Measurements from ENCODE around the gene CCNG2. TPM values are rescaled to one million over a fixed set of nuclear protein-coding genes. Genes with fewer than 3 reads are reported as not detected.

Gene CCNG2
- total RNA-seq, 5 donors from 2014 or later (not counting 1 experiment from before 2014, with no cell fraction given): 18.9 to 25.5 (median 23.0) TPM

GRCh38 chr4:77163641-77164040 lies 6.6 kb downstream of the CCNG2 start:
- no peak overlapping the region for H3K4me3 Mint-ChIP-seq
- H3K4me1 Mint-ChIP-seq: peaks cover 13 to 34% (median 28%) of the 10 kb centered on the region in 3 donors
- WGBS (ENCODE audit: insufficient coverage): no CpG with 5 or more reads among the region's 4 CpGs
- no peak overlapping the region for H3K27ac ChIP-seq (ENCODE audit: low read length)
- H3K36me3 Mint-ChIP-seq: peaks cover 46% of the 10 kb centered on the region
- no peaks in the 10 kb centered on the region for H3K27me3 ChIP-seq (replicated peaks in 1 of 2; ENCODE audit: control insufficient read depth in 2 of 2, extremely low read depth in 1 of 2, insufficient read depth in 2 of 2, low read length in 1 of 2)
- H3K36me3 ChIP-seq (ENCODE audit: control insufficient read depth in 2 of 2, extremely low read depth in 1 of 2, insufficient read depth in 1 of 2, low read length in 1 of 2): peaks cover 4 to 37% of the 10 kb centered on the region in 2 donors
- no peaks in the 10 kb centered on the region for H3K9me3 Mint-ChIP-seq
- no peaks in the 10 kb centered on the region for H3K27me3 Mint-ChIP-seq
- no peak overlapping the region for H3K27ac Mint-ChIP-seq
- DNase-seq (no peak), ATAC-seq (replicated peaks in 1 of 4) (no peak)
- H3K4me3 ChIP-seq (ENCODE audit: control insufficient read depth in 1 of 2, extremely low read depth in 1 of 2, low read length in 1 of 2): no peak overlapping the region
- peaks cover 2 to 8% of the 10 kb centered on the region in 2 experiments for H3K4me1 ChIP-seq (ENCODE audit: control insufficient read depth in 1 of 2, extremely low read depth in 1 of 2, insufficient read depth in 2 of 2, low read length in 2 of 2)
- POLR2A ChIA-PET: no interaction called here
- CTCF ChIA-PET: interaction anchor here (0.6 kb wide), 3 partner anchors 11 to 262 kb away, joined by 3 to 6 read pairs (median 6); no protein-coding TSS in a partner anchor
- H3K9me3 ChIP-seq: no peaks in the 10 kb centered on the region

- peaks cover 50% of the 10 kb centered on the region for H3K36me3 Mint-ChIP-seq
- Histone ChIP-seq H3K27ac (ENCODE audit: low read length) (no peak overlapping the region), H3K27me3 (replicated peaks in 1 of 2; ENCODE audit: control insufficient read depth in 2 of 2, extremely low read depth in 1 of 2, insufficient read depth in 2 of 2, low read length in 1 of 2) (no peaks in the 10 kb centered on the region), H3K9me3 (no peaks in the 10 kb centered on the region), H3K4me3 (ENCODE audit: control insufficient read depth in 1 of 2, extremely low read depth in 1 of 2, low read length in 1 of 2) (no peak overlapping the region), H3K36me3 (ENCODE audit: control insufficient read depth in 2 of 2, extremely low read depth in 1 of 2, insufficient read depth in 1 of 2, low read length in 1 of 2) (peaks cover 0 to 37% of the 10 kb centered on the region in 2 donors), H3K4me1 (ENCODE audit: control insufficient read depth in 1 of 2, extremely low read depth in 1 of 2, insufficient read depth in 2 of 2, low read length in 2 of 2) (peaks cover 0 to 4% of the 10 kb centered on the region in 2 experiments)
- H3K4me3 Mint-ChIP-seq: no peak overlapping the region
- peaks cover 10 to 18% (median 10%) of the 10 kb centered on the region in 3 donors for H3K4me1 Mint-ChIP-seq
- H3K9me3 Mint-ChIP-seq: no peaks in the 10 kb centered on the region
- no peak overlapping the region for H3K27ac Mint-ChIP-seq
- CTCF ChIA-PET: no interaction called here
- POLR2A ChIA-PET: no interaction called here
- no peaks in the 10 kb centered on the region for H3K27me3 Mint-ChIP-seq
- DNase-seq (no peak), ATAC-seq (replicated peaks in 1 of 4) (no peak)
- 83% methylated on average over 1 of the region's 1 CpG for WGBS (ENCODE audit: insufficient coverage)
These were observed 10.2 kb downstream of the CCNG2 start for GRCh38 chr4:77167173-77167572.

DNA sequence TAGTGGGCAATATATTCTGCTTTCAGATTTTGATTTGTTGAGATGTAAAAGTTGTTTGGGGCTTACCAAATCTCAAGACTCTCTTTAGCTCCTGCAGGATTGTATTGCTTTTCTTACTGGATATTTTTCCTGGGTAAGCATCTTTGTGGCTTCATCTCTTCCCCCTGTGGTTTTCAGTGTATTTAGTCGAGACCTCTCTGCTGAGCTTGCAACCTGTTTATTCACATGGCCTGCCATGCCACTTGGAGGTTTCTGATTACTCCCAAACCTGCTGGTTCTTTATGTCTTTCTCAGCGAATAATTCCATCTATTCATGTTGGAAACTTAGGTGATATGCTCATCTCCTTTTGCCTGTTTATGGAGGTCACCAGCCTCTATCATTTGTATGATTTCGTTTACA lies 10.9 kb downstream of the CCNG2 start:
- no peak overlapping the region for H3K27ac Mint-ChIP-seq
- Histone ChIP-seq H3K27me3 (replicated peaks in 1 of 2; ENCODE audit: control insufficient read depth in 2 of 2, extremely low read depth in 1 of 2, insufficient read depth in 2 of 2, low read length in 1 of 2) (no peaks in the 10 kb centered on the region), H3K9me3 (no peaks in the 10 kb centered on the region), H3K4me1 (ENCODE audit: control insufficient read depth in 1 of 2, extremely low read depth in 1 of 2, insufficient read depth in 2 of 2, low read length in 2 of 2) (peaks cover 0 to 4% of the 10 kb centered on the region in 2 experiments), H3K4me3 (ENCODE audit: control insufficient read depth in 1 of 2, extremely low read depth in 1 of 2, low read length in 1 of 2) (no peak overlapping the region), H3K36me3 (ENCODE audit: control insufficient read depth in 2 of 2, extremely low read depth in 1 of 2, insufficient read depth in 1 of 2, low read length in 1 of 2) (peaks cover 0 to 32% of the 10 kb centered on the region in 2 donors), H3K27ac (ENCODE audit: low read length) (no peak overlapping the region)
- ChIA-PET CTCF (no interaction called here), POLR2A (interaction anchor here (0.6 kb wide), 2 partner anchors 13 to 719 kb away, joined by 3 read pairs; no protein-coding TSS in a partner anchor)
- peaks cover 6 to 15% (median 7%) of the 10 kb centered on the region in 3 donors for H3K4me1 Mint-ChIP-seq
- no peak for ATAC-seq (replicated peaks in 1 of 4)
- no peaks in the 10 kb centered on the region for H3K9me3 Mint-ChIP-seq
- no peak overlapping the region for H3K4me3 Mint-ChIP-seq
- no peak for DNase-seq
- no peaks in the 10 kb centered on the region for H3K27me3 Mint-ChIP-seq
- peaks cover 47% of the 10 kb centered on the region for H3K36me3 Mint-ChIP-seq
- WGBS (ENCODE audit: insufficient coverage): no CpG with 5 or more reads among the region's 3 CpGs

- ChIA-PET POLR2A (interaction anchor here in 1 of 2 donors (0.6 kb wide), 1 partner anchor 94 kb away, joined by 3 read pairs; the partner anchor contains the start of gene CCNI), CTCF (no interaction called here)
- H3K27ac Mint-ChIP-seq: no peak overlapping the region
- Histone ChIP-seq H3K4me1 (ENCODE audit: control insufficient read depth in 1 of 2, extremely low read depth in 1 of 2, insufficient read depth in 2 of 2, low read length in 2 of 2) (no peaks in the 10 kb centered on the region), H3K36me3 (ENCODE audit: control insufficient read depth in 2 of 2, extremely low read depth in 1 of 2, insufficient read depth in 1 of 2, low read length in 1 of 2) (peaks cover 0 to 20% of the 10 kb centered on the region in 2 donors), H3K27ac (ENCODE audit: low read length) (no peak overlapping the region), H3K9me3 (no peaks in the 10 kb centered on the region), H3K4me3 (ENCODE audit: control insufficient read depth in 1 of 2, extremely low read depth in 1 of 2, low read length in 1 of 2) (no peak overlapping the region), H3K27me3 (replicated peaks in 1 of 2; ENCODE audit: control insufficient read depth in 2 of 2, extremely low read depth in 1 of 2, insufficient read depth in 2 of 2, low read length in 1 of 2) (no peaks in the 10 kb centered on the region)
- peaks cover 34% of the 10 kb centered on the region for H3K36me3 Mint-ChIP-seq
- ATAC-seq (replicated peaks in 1 of 4) (no peak), DNase-seq (no peak)
- no peaks in the 10 kb centered on the region for H3K9me3 Mint-ChIP-seq
- peaks cover 0 to 9% (median 2%) of the 10 kb centered on the region in 3 donors for H3K4me1 Mint-ChIP-seq
- 100% methylated on average over 1 of the region's 3 CpGs for WGBS (ENCODE audit: insufficient coverage)
- no peak overlapping the region for H3K4me3 Mint-ChIP-seq
- peaks cover 0 to 7% of the 10 kb centered on the region in 2 donors for H3K27me3 Mint-ChIP-seq
These were observed 12.5 kb downstream of the CCNG2 start for GRCh38 chr4:77169481-77169880.

- ChIA-PET POLR2A (no interaction called here), CTCF (no interaction called here)
- no peak for ATAC-seq (replicated peaks in 1 of 4)
- Histone ChIP-seq H3K4me1 (ENCODE audit: control insufficient read depth in 1 of 2, extremely low read depth in 1 of 2, insufficient read depth in 2 of 2, low read length in 2 of 2) (no peaks in the 10 kb centered on the region), H3K36me3 (ENCODE audit: control insufficient read depth in 2 of 2, extremely low read depth in 1 of 2, insufficient read depth in 1 of 2, low read length in 1 of 2) (peaks cover 0 to 11% of the 10 kb centered on the region in 2 donors), H3K9me3 (no peaks in the 10 kb centered on the region), H3K27ac (ENCODE audit: low read length) (no peak overlapping the region), H3K27me3 (replicated peaks in 1 of 2; ENCODE audit: control insufficient read depth in 2 of 2, extremely low read depth in 1 of 2, insufficient read depth in 2 of 2, low read length in 1 of 2) (no peaks in the 10 kb centered on the region), H3K4me3 (ENCODE audit: control insufficient read depth in 1 of 2, extremely low read depth in 1 of 2, low read length in 1 of 2) (no peak overlapping the region)
- H3K9me3 Mint-ChIP-seq: no peaks in the 10 kb centered on the region
- no peak overlapping the region for H3K4me3 Mint-ChIP-seq
- 86% methylated on average over 4 of the region's 4 CpGs for WGBS (ENCODE audit: insufficient coverage)
- no peak for DNase-seq
- peaks cover 25% of the 10 kb centered on the region for H3K36me3 Mint-ChIP-seq
- peaks cover 0 to 6% (median 2%) of the 10 kb centered on the region in 3 donors for H3K4me1 Mint-ChIP-seq
- peaks cover 0 to 11% of the 10 kb centered on the region in 2 donors for H3K27me3 Mint-ChIP-seq
- H3K27ac Mint-ChIP-seq: no peak overlapping the region
These were observed 13.9 kb downstream of the CCNG2 start for GRCh38 chr4:77170926-77171325.

GRCh38 chr4:77172336-77172735 lies 15.3 kb downstream of the CCNG2 start:
- CTCF ChIA-PET: no interaction called here

More at GRCh38 chr4:77172336-77172735, 15.3 kb downstream of the CCNG2 start:
- Mint-ChIP-seq H3K27ac (no peak overlapping the region), H3K36me3 (peaks cover 22% of the 10 kb centered on the region), H3K4me1 (peaks cover 0 to 6% (median 2%) of the 10 kb centered on the region in 3 donors), H3K4me3 (no peak overlapping the region), H3K9me3 (no peaks in the 10 kb centered on the region), H3K27me3 (peaks cover 4 to 11% of the 10 kb centered on the region in 2 donors)
- POLR2A ChIA-PET: no interaction called here
- no peak for DNase-seq
- ATAC-seq (replicated peaks in 1 of 4): no peak
- H3K36me3 ChIP-seq (ENCODE audit: control insufficient read depth in 2 of 2, extremely low read depth in 1 of 2, insufficient read depth in 1 of 2, low read length in 1 of 2): peaks cover 0 to 6% of the 10 kb centered on the region in 2 donors
- peaks cover 0 to 5% of the 10 kb centered on the region in 2 experiments for H3K27me3 ChIP-seq (replicated peaks in 1 of 2; ENCODE audit: control insufficient read depth in 2 of 2, extremely low read depth in 1 of 2, insufficient read depth in 2 of 2, low read length in 1 of 2)
- no peaks in the 10 kb centered on the region for H3K9me3 ChIP-seq
- no CpG with 5 or more reads among the region's 3 CpGs for WGBS (ENCODE audit: insufficient coverage)
- no peak overlapping the region for H3K27ac ChIP-seq (ENCODE audit: low read length)
- H3K4me3 ChIP-seq (ENCODE audit: control insufficient read depth in 1 of 2, extremely low read depth in 1 of 2, low read length in 1 of 2): no peak overlapping the region
- no peaks in the 10 kb centered on the region for H3K4me1 ChIP-seq (ENCODE audit: control insufficient read depth in 1 of 2, extremely low read depth in 1 of 2, insufficient read depth in 2 of 2, low read length in 2 of 2)

Data from T-cell (primary cell).